NCI-H2107 treated with DMSO at 0.1 percent for 48 hours (cell line): ENCODE data around the gene OXLD1.
"Not testable (repeated sequence)": the region's sequence is repeated elsewhere in the genome, so short reads cannot be mapped to it uniquely, and the experiment has no call there.

Experiments
- DNase-seq: peaks from one replicate; lab custom pipeline; 2025; ENCODE audit not compliant: unreplicated experiment; lab: John Stamatoyannopoulos, UW

The OXLD1 gene

DNA sequence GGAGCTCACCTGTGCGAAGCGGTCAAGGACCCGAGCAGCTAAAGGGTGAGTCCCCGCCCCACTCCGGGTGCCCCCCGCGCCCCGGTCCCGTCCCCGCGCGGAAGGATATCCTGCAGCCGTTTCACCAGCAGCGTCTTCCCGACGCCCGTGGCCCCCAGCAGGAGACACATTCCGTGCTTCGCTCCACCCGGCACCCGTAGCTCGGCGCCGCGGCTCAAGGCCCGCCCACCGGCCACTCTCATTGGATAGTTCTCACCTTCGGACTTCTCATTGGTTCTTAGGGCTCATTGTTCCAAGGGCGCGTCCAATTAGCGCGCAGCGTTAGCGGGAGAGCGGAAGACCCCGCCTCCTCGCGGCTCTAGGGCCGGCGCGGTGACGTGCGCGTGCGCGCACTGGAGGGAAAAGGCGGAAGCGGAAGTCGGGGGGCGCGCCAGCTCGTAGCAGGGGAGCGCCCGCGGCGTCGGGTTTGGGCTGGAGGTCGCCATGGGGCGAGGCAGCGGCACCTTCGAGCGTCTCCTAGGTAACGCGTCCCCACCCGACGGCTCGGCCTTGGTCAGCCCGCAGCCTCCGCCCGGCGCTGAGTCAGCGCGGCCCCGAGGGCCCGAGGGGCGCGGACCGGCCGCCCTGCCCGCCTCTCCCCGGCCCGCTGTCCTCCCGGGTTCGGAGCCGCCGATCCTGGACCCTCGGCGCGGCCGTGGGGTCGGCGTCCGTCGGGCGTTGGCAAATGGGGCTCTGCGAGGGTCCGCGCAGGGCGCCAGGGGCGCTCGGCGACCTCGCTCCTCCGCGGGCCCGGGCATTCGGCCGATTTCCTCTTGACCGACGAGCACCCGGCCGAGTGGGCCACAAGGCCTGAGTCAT lies 17.4 kb upstream of the OXLD1 start, which contains the start of the genes ARL16 and HGS:
Gene ARL16 (minus strand): TSS at position 214 of the 858 bp plus-strand sequence. CDS start 44 bp downstream, at position 170.
Gene HGS (plus strand): TSS at position 428 of the 858 bp plus-strand sequence. CDS start 56 bp downstream, at position 484.
- DNase-seq = peak; percentile 92

DNA sequence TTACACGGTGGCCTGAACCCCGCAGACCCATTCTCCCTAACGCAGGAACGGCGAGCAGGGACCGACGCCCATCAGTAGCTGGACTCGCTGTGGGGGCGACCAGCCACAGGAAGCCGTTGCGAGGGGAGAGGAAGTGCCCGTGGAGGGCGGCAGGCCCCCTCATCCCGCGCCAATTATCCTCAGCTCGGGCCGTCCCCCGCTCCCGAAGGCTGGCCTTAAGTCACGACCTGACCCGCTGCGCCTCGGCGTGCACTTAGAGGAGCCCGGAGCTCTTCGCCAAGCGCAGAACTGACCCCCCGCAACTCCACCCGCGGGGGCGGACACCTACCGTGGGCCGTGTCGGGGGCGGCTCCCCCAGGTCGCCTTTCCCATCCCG lies 16.8 kb upstream of the OXLD1 start:
- DNase-seq = no peak

DNA sequence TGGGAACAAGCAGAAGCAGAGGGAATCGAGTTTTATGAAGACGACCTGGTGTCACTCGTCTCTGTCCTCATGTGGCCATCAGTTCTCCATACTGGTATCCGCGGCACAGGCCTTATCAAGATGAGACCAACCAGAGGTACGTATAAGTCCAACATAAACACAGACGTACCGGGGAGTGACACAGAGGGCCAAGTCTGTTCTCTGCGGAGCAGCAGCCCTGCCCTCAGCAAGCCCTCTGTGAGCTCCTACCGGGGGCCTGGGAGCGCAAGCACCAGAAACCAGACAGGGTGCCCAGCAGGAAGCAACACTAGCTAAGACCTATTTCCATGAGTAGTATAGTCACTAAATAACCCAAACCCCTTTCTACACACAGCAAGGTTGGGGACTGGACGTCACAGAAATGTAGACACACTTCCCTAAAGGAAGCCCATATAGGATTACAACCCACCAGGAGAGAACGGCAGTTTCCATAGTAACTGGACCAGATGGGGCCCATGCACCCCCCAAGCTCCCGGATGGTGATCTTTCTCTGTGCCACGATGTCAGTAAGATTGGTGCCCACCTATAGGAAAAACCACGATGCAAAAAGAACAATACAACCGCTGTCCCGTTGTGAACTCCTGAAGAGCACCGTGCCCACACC lies 16.3 kb upstream of the OXLD1 start:
- DNase-seq = no peak

DNA sequence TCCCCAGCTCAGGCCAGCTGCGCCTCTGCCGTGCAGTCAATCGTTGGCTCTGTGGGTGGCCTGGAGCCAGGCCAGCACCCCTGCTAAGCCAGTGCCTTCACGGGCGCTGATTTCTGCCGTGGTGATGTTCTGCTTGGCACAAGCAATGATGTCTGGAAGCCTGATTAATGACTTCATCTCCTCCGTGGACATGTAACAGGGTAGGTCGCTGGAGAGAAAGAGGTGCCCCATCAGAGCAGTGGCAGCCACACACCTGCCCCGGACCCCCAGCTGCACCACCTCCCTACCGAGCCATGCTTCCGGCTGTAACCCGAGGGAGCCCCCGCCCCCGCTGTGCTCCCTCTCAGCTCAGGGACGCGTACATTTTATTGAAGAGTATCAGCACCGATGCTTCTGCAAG lies 15.3 kb upstream of the OXLD1 start:
- peak; percentile 39 for DNase-seq

DNA sequence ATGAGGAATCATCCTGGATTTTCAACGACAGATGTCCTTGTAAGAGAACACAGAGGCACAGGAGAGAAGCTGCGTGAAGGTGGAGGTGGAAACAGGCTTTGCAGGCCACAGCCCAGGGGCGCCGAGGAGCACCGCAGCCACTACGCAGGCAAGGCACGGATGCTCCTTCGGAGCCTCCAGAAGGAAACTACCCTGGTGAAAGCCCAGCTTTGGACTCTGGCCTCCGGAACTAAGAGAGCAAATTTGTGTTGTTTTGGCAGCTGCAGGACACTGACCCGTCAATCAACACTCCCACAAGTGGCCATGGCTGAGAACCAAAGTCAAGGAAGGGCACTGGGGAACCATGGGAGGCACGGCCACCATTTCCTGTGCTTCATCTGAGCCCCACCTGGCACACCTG lies 13.7 kb upstream of the OXLD1 start:
- no peak for DNase-seq

DNA sequence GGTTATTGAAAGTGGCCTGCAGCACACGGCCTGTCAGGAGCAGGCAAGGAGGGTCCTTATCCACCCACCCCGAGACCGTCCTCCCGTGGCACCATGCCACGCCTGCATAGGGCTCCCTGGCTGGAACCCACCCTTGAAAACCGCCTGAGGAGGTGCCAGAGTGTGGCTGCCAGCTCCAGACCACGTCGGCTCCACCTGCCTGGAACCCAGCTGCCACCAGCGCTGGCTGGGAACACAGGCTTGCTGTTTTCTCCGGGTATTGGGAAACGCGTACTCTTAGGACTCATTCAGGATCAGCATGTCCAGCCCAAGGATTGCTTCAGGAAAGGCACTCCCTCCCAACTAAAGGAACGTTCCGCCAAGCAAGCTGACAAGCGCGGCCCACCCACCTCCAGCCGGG lies 10.5 kb upstream of the OXLD1 start:
- no peak for DNase-seq

DNA sequence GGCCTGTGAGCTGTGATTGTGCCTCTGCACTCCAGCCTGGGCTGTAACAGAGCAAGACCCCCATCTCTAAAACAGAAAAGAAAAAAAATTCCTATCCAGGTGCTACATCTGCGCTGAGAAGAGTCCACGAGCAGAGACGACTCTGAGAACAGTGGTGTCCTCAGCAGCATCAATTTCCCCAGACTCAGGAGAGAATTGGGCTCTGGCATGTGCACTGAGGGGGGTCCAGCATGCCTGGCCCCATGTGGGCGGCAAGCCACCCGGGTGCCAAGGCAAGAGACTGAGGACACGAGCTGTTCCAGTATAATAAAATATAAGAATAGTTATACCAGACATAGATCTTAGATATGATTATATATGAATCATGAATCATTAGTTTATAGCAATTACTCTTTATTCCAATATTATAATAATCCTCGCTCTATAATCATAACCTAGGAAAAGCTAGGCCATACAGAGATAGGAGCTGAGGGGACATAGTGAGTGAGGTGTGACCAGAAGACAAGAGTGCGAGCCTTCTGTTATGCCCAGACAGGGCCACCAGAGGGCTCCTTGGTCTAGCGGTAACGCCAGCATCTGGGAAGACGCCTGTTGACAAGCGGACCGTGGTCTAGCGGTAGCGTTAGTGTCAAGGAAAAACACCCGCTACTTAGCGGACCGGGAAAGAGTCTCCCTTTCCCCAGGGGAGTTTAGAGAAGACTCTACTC lies 9.3 kb upstream of the OXLD1 start:
- not testable (repeated sequence) for DNase-seq

DNA sequence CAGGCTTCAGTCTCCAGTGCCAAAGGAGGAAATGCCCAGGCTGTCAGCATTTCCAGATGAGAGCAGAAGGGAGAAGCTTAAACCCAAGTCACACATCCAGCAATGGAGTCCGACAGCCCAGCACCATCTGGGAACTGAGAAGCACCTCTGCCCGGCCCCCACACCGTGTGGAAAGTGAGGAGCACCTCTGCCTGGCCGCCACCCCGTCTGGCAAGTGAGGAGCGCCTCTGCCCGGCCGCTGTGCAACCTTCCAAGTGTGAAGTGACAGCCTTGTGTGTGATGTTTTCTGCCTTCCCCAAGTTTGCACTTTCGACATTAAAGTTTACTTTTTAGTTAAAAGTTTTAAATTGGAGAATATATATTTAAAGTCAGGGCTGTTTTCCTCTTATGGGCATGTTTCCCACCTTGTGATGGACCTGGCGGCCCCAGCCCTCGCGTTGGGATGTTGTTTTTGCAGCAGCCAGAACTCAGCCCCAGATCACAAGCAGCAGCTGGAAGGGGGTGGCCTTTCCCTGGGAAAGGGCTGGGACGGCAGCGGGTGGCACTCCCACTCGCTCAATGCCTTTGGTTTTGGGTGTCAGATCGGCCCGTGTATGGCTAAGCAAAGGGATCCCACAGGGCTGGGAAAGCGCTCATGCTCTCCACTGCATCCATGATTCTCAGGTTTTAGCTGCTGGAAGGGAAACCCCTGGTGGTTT lies 7.3 kb upstream of the OXLD1 start:
- DNase-seq = no peak

DNA sequence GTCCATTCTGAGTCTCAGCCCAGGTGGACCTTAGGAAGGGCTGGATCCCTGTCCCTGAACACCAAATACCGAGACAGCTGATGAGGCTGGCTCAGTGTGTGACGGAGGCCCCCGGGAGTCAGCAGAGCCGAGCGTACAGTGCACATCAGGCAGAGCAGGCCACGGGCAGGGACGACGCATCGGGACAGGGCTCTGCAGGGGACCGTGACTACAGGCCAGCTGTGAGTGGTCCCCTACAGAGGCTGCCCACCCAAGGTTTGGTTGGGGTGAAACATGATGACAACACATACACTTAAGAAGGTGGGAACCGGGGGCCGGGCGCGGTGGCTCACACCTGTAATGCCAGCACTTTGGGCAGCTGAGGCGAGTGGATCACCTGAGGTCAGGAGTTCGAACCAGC lies 6.5 kb upstream of the OXLD1 start:
- DNase-seq = no peak

DNA sequence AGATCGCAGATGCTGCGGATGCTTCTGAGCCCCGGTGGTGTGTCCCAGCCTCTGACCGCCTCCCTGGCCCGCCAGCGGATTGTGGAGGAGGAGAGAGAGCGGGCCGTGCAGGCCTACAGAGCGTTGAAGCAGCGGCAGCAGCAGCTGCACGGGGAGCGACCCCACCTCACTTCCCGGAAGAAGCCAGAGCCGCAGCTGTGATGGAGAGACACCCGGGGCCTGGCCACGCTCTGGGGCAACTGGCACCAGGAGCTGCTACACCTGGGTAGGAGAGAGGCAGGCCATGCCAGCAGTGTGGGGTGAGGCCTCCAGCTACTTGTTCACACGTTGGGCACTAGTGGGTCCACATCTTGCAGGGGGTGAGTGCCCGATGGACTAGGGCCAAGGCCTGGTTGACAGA lies 6.1 kb upstream of the OXLD1 start:
- no peak for DNase-seq

DNA sequence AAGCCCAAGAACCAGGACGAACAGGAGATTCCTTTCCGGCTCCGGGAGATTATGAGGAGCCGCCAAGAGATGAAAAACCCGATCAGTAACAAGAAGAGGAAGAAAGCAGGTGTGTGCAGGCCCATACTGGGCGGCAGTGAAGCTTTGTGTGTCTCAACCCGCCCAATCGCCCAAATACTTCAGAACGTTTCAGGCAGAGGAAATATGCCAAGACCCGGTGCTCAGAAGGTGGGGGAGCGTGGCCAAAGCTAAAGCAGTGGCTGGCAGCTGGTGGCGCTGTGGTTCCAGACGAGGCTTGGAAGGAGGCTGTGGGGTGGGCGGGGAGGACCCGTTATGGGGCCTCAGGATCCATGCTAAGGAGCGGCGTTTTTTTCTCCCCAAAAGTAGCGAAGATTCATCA lies 1.3 kb upstream of the OXLD1 start:
- no peak for DNase-seq

DNA sequence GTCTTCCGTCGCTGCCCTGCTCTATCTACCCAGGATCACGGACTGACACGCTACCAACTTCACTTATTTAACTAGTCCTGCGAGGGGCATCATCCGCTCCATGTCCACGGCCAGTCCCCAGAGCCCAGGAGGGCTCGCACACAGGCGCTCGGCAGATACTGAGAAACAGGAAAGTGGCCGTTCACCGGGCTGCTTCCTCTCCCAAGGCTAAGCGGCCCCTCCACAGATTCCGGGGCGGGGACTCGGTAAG lies 388 bp downstream of the OXLD1 start:
- no peak for DNase-seq

DNA sequence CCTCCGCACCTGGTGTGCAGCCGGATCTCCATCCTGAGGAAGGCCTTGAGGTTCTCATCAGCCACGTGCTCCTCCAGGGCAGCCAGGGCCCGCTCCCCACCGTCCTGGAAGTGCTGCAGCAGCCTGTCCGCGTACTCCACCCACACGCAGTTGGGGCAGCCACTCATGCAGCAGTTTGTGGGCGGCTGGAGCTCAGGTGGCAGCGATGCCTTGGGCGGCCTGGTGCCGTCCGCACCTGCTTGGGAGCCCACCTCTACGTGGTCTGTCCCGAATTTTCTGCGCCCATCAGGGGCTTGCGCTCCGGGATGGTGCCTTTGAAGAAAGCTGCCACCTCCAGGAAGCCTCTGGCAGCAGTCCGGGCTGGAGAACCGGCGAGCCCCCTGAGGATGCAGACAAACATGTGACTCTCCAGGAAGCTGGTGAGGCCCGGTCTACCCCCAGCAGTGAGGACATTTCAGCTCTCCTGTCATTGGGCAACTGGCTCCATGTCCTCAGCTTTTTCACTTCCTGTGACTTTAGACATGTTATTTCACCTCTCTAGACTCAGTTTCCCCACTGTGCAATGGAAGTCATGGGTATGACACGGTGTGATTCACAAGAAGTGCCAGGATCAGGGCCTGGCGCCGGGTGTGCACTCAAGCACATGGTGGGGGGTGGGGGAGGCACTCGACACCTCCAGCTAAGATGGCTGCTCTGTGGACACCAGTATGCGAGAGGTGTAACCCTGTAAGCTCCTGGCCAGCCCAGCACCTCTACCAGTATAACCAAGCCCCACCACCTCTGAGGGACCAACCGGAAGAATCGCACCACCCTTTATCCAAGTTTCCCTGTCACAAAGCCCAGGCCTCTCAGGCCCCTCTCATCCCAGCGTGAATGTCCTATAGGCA lies 957 bp downstream of the OXLD1 start:
- no peak for DNase-seq

DNA sequence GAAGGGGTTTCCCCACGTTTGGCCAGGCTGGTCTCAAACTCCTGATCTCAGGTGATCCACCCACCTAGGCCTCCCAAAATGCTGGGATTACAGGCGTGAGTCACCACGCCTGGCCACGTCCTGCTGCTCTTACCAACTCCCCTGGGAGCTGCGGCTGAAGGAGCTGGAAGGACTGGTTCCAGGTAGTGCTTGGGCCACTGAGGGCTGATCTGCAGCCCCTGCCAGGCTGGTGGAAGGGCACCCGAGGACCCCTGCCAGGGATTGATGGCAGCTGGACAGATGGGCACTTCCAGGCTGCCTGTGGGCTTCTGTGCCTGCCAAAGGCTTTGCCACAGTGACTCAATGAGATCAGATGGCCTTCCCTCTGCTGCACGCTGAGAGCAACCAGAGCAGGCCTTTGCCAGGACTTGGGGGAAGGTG lies 2.3 kb downstream of the OXLD1 start:
- no peak for DNase-seq

DNA sequence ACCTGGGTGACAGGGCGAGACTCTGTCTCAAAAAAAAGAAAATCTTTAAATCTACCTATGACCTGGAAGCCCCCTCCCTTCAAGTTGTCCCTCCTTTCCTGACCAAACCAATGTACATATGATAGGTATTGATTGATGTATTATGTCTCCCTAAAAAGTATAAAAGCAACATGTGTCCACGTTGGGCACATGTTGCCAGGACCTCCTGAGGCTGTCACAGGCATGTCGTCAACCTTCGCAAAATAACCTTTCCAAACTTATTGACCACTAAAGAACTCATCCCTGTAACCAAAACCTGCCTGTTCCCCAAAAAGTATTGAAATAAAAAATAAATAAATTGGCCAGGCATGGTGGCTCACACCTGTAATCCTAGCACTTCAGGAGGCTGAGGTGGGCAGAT lies 4.4 kb downstream of the OXLD1 start:
- DNase-seq = no peak

DNA sequence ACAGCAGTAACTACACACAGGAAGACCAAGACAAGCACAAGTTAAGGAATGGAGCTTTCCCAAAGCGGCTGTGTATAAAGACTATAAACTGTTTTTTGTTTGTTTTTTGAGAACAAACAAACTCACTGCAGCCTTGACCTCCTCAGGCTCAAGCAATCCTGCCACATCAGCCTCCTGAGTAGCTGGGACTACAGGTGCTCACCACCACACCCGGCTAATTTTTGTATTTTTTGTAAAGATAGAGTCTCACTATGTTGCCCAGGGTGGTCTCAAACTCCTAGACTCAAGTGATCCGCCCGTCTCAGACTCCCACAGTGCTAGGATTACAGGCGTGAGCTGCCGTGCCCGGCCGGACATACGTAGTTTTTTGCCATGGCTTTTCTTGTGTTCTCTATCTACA lies 6.0 kb downstream of the OXLD1 start:
- no peak for DNase-seq

DNA sequence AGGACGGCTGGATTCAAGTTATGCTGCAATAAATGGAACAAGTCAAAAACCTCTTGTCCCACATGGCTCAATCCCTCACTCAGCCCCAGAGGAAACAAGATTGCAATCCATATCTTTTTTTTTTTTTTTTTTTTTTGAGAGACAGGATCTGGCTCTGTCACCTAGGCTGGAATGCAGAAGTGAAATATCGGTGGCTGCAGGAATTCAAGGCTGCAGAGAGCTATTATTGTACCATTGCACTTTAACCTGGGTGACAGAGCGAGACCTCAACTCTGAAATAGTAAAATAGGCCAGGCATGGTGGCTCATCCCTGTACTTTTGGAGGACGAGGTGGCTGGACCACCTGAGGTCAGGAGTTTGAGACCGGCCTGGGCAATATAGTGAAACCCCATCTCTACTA lies 7.4 kb downstream of the OXLD1 start:
- no peak for DNase-seq

DNA sequence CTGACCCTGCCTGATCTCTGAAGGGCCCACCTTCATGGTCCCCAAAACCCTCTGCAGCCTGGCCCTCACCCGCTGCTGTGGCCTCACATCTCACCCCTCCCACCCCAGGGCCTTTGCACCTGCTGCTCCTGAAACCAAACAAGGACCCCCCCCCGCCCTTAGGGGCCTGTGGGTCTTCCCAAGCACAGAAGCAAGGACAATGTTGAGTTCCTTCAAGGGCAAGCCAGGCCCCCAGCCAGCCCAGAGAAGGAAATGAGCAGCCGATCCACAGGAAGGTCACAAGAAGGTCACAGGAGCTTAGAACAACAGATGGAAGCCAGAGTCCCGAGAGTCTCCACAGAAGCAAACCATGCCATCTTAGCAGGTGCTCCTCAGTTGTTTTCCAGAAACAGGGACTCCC lies 9.6 kb downstream of the OXLD1 start:
- DNase-seq = no peak

DNA sequence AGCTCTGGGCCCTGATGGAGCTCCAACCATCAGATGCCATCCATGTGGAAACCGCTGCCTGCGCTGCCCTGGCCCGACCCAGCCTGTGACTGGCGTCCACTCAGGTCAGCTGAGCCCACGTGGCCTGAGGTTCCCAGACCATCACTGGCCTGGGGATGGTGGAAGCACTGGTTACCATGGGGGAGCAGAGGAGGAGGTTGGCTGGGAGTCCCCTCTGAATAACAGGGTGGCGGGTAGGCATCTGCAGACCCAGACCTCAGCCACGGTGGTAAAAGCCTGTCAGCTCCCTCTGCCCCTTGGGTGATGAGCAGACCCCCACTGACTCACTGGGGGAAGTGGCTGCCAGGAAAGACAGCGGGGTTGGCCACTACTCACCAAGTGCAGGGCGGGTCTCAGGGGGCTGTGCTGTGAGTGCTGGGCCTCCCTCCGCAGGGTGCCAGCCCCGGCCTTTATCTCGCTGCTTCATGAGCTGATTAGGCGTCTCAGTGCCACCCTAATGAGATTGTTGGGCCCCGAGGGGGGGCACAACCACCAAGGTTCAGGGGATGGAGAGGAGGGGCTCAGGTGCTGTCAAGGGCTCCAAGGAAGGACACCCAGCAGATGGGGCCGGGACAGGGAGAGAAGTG lies 10.2 kb downstream of the OXLD1 start, which contains the start of gene PDE6G:
Gene PDE6G (minus strand): TSS at position 425 of the 626 bp plus-strand sequence. CDS start 3,237 bp downstream, outside the sequence.
- no peak for DNase-seq
